MV-4-11 (cell line): Measurements from ENCODE around the gene DVL3.

ENCODE experiments used
- DNase-seq: peaks from one replicate; lab custom pipeline; 2025; lab: John Stamatoyannopoulos, UW

DVL3 gene

GRCh38 chr3:184176377-184177330 lies 21.5 kb downstream of the DVL3 start:
- peak; percentile 83 for DNase-seq

DNA sequence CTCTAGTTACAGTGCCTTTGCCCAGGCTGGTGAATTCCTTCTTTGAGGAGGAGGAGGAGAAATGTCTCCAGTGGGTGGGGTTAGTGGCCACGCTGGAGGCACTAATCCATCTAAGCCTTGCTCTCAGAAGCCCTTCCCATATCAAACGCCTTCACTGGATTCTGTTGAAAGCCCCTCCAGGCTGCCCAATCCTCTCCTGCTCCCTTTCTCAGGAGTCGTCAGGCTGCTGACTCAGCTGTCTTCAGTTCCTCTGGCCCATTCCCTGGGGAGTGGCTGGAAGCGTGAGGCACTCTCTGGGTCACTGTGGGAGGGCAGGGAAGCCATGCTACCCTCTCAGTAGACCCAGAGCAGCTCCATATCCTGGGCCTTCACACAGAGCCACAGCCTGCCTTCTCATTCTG lies 22.2 kb downstream of the DVL3 start:
- DNase-seq = no peak

DNA sequence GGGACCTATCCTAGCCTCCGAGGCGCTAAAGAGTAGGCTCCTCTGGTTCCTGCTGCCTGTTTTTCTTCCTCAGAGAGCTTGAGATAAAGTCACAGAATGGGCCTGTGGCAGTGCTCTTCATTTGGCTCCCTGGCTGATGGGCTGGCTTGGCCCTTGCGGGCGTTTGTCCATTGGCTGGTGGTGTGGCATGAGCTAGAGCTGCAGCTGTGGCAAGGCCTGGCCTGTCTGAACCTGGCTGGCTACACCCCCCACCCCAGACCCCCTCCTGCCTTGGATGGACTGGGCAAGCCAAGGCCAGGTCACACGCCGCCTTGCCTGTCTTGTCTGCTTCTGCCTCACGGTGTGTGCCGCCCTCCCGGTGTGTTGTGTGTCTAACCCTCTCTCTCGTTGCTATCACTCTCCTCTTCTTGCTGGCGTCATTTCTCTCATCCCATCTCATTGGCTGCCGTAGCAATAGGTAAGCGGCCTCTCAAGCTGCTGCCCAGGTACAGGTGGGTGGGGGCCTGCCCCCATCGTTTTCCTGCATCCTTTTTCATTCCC lies 22.7 kb downstream of the DVL3 start:
- no peak for DNase-seq

DNA sequence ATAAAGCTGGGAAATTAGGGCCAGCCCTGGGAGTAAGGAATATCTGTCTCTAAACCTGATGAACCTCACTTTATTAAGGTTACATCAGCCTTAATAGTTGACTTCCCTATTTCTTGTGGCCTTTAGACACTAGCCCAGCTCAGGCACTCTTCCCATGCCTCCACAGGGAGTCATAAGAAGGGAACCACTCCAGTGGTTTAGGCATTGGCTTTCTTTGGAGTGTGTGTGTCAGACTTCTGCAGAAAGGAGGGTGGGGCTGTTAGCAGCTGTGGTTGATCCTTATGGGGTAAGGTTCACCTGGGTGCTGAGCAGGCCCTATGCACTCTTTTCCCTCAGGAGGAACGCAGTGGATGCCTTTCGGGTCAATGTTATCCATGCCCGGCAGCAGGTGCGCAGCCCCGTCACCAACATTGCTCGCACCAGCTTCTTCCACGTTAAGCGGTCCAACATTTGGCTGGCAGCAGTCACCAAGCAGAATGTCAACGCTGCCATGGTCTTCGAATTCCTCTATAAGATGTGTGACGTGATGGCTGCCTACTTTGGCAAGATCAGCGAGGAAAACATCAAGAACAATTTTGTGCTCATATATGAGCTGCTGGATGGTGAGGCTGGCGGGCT lies 23.5 kb downstream of the DVL3 start:
- no peak for DNase-seq

DNA sequence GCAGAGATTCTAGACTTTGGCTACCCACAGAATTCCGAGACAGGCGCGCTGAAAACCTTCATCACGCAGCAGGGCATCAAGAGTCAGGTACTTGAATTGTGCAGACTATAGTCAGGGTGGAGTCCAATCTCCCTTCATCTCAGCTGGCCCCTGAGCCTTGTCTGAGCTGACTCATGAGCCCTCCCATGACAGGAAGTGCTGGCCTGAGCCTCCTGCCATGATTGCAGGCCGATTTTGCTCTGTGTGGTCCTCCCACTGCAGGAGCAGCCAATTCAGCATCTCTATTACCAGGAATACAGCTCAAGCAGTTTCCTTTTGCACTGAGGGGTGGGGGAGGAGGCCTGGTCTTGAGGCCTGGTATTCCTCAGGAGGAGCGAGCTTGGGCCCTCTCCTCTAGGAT lies 25.0 kb downstream of the DVL3 start:
- DNase-seq = no peak

- DNase-seq = no peak
Measured at GRCh38 chr3:184181596-184181995, 26.4 kb downstream of the DVL3 start.

DNA sequence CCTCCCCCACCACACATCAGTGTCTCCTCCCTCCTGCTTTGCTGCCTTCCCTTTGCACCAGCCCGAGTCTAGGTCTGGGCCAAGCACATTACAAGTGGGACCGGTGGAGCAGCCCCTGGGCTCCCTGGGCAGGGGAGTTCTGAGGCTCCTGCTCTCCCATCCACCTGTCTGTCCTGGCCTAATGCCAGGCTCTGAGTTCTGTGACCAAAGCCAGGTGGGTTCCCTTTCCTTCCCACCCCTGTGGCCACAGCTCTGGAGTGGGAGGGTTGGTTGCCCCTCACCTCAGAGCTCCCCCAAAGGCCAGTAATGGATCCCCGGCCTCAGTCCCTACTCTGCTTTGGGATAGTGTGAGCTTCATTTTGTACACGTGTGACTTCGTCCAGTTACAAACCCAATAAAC lies 28.5 kb downstream of the DVL3 start:
- DNase-seq = no peak

DNA sequence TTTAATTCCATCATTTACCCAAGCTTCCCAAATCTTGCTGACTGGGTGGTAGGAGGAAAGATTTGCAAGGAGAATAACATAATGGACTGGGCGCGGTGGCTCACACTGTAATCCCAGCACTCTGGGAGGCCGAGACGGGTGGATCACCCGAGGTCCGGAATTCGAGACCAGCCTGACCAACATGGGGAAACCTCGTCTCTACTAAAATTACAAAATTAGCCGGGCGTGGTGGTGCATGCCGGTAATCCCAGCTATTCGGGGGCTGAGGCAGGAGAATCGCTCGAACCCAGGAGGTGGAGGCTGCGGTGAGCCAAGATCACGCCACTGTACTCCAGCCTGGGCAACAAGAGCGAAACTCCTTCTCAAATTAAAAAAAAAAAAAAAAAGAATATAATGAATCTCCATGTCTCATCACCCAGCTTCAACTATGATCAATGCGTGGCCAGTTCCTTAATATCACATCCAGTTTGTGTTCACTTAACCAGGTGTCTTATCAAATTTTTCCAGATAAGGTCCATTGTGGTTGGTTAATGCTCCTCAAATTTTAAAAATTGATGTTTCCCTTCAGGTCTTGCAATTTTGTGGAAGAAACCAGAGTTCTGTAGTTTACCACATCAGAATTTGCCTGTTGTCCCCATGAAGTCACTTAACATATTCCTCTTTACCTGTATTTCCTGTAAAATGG lies 29.5 kb downstream of the DVL3 start:
- no peak for DNase-seq

DNA sequence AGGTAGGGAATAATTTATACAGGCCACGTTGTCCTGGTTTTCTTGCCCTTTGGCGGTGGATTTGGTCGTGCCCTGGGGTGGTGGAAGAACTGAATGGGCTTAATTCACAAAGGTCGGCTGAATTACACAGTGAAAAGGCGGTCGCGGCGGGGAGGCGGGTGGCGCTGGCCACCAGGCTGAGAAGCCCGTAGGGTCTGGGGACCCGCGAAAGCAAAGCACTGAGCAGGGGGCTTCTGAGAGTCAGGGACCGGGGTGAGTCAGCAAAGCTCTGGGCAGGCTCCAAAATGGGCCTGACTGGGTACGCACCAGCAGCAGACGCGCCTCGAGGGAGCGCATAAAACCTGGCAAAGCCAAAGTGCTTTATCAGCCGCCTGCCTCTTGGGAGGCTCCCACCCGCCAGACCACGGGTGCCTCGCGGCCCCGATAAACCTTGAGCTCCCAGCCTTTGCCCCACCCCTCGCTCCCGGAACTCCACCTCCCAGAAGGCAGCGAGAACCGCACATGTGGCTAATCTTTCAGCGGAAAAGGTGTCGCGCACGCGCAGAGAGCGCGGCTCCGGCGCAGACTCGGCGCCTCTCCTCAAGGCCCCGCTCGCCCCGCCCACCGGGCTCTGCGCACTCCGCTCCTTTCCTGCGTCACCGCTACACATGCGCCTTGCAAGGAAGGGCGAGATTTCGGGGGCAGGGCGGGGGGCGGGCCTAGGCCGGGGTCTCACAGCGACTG lies 30.4 kb downstream of the DVL3 start:
- DNase-seq = peak; percentile 98

DNA sequence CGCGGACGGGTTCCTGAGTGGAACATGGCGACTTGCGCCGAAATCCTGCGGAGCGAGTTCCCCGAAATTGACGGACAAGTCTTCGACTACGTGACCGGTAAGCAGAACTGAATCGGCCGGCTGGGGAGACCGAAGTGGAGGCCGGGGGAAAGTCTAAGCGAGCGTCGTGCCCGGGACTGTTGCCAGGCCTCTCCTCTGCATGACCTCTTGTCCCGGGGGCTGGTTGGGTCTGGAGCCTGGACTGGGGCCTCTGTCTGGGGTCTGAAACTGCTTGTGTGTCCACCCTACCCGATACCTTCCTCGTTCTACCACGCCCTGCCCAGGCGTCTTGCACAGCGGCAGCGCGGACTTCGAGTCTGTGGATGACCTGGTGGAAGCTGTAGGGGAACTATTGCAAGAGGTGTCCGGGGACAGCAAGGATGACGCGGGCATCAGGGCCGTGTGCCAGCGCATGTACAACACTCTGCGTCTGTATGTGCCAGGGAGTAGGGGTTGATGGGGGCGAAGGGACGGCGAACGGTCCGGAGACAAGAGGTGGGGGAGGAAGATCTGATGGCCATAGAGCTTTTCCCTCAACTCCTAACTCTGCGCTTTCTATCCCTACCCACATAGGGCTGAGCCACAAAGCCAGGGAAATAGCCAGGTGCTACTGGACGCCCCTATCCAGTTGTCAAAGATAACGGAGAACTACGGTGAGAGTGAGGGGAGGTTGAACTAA lies 31.2 kb downstream of the DVL3 start, which contains the start of gene ABCF3:
Gene ABCF3, plus strand, starts transcription at position 16 of the 718 bp plus-strand sequence. Its CDS starts 9 bp downstream, at position 25.
- DNase-seq = no peak

GRCh38 chr3:184186902-184187207 lies 31.7 kb downstream of the DVL3 start:
- DNase-seq = no peak

DNA sequence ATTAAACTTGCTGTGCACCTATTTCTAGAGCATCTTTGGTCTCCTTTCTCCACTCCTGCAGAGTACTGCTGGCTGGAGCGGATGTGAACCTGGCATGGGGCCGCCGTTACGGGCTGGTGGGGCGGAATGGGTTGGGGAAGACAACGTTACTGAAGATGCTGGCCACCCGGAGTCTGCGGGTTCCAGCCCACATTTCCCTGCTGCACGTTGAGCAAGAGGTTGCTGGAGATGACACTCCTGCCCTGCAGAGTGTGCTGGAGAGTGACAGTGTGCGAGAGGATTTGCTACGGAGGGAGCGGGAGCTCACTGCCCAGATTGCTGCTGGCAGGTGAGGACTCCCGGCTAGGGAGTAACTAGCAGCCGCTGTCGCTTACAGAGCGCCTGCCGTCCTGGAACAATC lies 32.9 kb downstream of the DVL3 start:
- no peak for DNase-seq

GRCh38 chr3:184189421-184189820 lies 34.2 kb downstream of the DVL3 start:
- no peak for DNase-seq

DNA sequence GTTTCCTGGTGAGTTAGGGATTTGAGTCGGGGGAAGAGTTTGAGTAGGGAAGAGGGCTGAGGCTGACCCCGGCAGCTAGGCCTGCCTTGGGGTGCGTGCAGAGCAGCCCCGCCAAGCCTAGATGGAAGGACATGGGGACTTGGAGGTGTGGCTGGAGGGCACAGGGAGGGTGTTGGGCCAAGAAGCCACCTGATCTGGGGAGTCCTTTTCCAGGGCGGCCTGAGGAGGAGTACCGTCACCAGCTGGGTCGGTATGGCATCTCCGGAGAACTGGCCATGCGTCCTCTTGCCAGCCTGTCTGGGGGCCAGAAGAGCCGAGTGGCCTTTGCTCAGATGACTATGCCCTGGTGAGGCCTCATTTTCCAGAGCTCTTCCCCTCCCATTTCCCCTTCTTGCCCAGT lies 37.7 kb downstream of the DVL3 start:
- no peak for DNase-seq

DNA sequence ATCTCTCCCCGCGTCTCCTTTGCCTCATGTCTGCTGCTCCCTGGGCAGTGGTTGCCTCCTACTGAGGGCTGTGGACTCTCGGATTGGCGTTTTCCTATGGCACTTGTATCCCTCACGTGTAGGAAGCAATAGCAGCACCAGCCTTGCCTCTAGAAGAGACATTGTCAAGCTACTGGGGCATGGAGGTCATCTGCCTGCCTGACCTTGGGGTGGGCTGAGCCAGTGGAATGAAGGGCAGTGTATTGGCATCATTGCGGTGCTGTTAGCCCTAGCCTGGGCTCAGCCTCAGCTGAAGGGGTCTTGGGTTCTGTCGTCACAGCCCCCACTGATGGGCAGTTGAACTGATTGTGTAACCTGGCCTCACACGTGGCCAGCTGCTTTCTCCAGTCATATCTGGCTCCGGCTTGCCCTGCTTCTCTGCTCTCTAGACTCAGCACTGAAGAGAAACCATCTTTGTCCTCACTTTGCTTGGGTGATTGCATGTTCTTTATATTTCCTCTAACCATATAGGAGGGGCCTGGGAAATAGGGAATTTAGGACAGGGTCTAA lies 38.9 kb downstream of the DVL3 start:
- DNase-seq = no peak

DNA sequence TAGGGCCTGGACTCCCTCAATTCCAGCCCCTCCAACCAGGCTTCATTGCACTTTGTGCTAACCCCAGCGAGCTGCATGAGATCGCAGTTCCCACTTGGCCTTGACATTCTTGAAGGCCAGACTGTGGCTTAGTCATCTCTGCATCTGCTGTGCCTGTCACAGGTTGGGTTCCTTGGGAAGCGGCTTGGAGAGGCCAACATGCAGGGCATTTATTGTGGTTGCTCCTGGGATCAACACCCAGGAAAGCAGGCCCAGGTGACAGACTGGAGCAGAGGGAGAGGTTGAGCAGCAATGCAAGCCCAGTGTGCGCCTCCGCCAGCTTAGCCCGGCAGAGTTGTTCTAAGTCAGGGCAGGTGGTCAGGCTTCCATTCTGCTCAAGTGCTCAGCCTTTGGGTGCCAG lies 41.4 kb downstream of the DVL3 start:
- DNase-seq = no peak

- DNase-seq = no peak
Measured at GRCh38 chr3:184198509-184198908, 43.3 kb downstream of the DVL3 start.

DNA sequence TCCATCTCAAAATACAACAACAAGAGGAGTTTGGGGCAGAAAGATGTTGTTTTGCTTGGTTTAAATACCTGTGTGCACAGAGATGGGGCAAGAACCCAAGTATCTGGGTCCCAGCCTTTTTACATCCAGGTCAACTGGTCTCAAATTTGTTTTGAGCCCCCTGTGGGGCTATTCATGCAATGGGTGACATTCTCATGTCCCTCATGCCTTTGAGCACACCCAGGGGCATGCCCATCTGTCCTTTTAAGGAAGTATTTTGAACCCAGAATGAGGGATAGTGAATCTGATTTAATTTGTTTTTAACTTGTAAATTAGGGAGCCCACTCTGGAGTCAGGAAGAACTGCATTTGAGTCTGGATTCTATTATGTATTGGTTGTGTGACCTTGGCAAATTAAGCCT lies 45.6 kb downstream of the DVL3 start:
- DNase-seq = no peak

- DNase-seq = no peak
Measured at GRCh38 chr3:184203526-184203925, 48.3 kb downstream of the DVL3 start.

DNA sequence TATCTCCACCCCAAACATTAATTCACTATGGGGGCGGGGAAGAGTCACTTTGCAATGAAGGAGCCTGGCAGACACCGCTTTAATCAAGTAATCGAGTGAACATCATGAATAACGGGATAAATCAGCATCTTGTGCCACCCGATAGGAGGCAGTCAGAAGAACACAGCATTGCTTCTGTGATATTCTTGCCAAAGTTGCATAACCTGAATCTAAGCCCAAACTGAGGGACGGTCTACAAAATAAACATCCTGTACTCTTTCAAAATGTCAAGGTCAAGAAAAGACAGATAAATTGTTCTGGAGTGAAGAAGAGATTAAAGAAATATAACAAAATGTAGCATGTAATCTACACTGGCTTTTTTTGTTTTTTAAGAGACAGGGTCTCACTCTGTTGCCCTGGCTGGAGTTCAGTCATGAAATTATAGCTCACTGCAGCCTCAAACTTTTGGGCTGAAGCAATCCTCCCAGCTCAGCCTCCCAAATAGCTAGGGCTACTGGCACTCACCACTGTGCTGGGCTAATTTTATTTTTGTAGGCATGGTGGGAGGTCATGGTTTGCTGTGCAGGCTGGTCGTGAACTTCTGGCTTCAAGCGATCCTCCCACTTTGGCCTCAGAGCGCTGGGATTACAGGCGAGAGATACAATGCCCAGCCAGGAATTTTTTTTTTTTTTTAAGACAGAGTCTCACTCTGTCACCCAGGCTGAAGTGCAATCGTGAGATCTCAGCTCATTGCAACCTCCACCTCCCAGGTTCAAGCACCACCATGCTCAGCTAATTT lies 54.2 kb downstream of the DVL3 start:
- no peak for DNase-seq
